ENCODE data around the gene TAC4. TPM values are rescaled to one million over a fixed set of nuclear protein-coding genes. Genes with fewer than 3 reads are reported as not detected.

The TAC4 gene
- total and polyA plus RNA-seq, 10 of the 15 experiments (the other 5 are each of a cell fraction or from before 2014, with no cell fraction given): not detected

DNA sequence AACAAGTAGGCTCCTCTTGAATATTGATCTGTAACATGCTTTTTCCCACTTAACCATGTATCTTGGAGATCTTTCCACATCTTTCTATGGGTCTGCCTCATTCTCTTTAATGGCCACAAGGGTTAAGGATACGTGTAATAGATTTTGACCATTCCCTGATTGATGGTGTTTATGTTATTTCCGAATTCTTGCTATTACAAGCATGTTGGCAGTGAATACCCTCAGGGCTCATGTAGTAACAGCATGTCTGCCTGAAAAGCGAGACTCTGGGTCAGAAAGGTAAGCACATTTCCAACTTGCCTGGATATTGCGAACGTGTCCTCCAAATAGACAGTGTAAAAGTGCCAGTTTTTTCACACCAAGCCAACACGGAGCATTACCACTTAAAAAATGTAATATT lies 5.0 kb downstream of the TAC4 start (continued):
- no peak for TF ChIP-seq TCF7 (IDR thresholded peaks at IDR 0.05; ENCODE audit: borderline replicate concordance)
- TF ChIP-seq FOXK2 (IDR thresholded peaks at IDR 0.05): no peak

GRCh38 chr17:49842371-49842770 lies 5.5 kb downstream of the TAC4 start:
- Histone ChIP-seq H3K79me2 (ENCODE audit: control insufficient read depth, insufficient read depth, low read length) (no peaks in the 10 kb centered on the region), H3K4me1 (ENCODE audit: control insufficient read depth, insufficient read depth, low read length) (no peaks in the 10 kb centered on the region), H2AFZ (ENCODE audit: control insufficient read depth, low read depth, low read length) (no peak overlapping the region), H3K27me3 (replicated peaks in 1 of 2; ENCODE audit: control insufficient read depth in 2 of 2, insufficient read depth in 2 of 2, low read length in 1 of 2) (no peaks in the 10 kb centered on the region), H3K36me3 (ENCODE audit: control insufficient read depth in 2 of 2, insufficient read depth in 2 of 2, low read length in 1 of 2) (no peaks in the 10 kb centered on the region; a peak in 1 of 4 replicates), H3K9ac (ENCODE audit: control insufficient read depth, insufficient read depth, low read length) (no peak overlapping the region), H3K4me3 (no peak overlapping the region), H3K9me3 (replicated peaks; ENCODE audit: control insufficient read depth, insufficient read depth, low read length) (no peaks in the 10 kb centered on the region), H4K20me1 (ENCODE audit: control insufficient read depth, insufficient read depth) (no peaks in the 10 kb centered on the region), H3K27ac (ENCODE audit: control insufficient read depth, insufficient read depth) (no peak overlapping the region), H3K4me2 (ENCODE audit: control insufficient read depth, insufficient read depth) (no peak overlapping the region)
- intact Hi-C loops (cut with micrococcal nuclease; ENCODE audit: unreplicated experiment) (no loop called here), in situ Hi-C loops (cut with MboI) (loop anchor here (10.0 kb wide), 1 partner anchor 278 kb away; no protein-coding TSS in a partner anchor)
- DNase-seq (ENCODE audit: low read depth, low spot score): no peak
- 83% methylated on average over 3 of the region's 3 CpGs for WGBS (ENCODE audit: insufficient coverage, insufficient replicate concordance, low lambda C conversion rate, missing lambda C conversion rate)
- TF ChIP-seq E4F1 (IDR thresholded peaks at IDR 0.05; ENCODE audit: borderline replicate concordance, partially characterized antibody) (no peak), POLR2AphosphoS5 (IDR thresholded peaks at IDR 0.05; ENCODE audit: low read length) (no peak), ETV6 (conservative IDR thresholded peaks at IDR 0.05 in 1 of 2, IDR thresholded peaks at IDR 0.05 in 1 of 2; ENCODE audit: borderline replicate concordance in 1 of 2, low read depth in 1 of 2) (no peak), ATF7 (IDR thresholded peaks at IDR 0.05; ENCODE audit: low read depth) (no peak), CHD2 (IDR thresholded peaks at IDR 0.05; ENCODE audit: borderline replicate concordance, low read depth, low read length) (no peak), CHD4 (IDR thresholded peaks at IDR 0.05) (no peak), RAD21 (IDR thresholded peaks at IDR 0.05; ENCODE audit: insufficient read depth, low read depth, low read length) (no peak), NFIC (IDR thresholded peaks at IDR 0.05; ENCODE audit: low read depth, low read length) (no peak), SMARCA5 (IDR thresholded peaks at IDR 0.05) (no peak), NFYA (IDR thresholded peaks at IDR 0.05; ENCODE audit: borderline replicate concordance, low read depth, low read length) (no peak), SREBF2 (IDR thresholded peaks at IDR 0.05; ENCODE audit: low read length) (no peak), EED (IDR thresholded peaks at IDR 0.05; ENCODE audit: low read depth) (no peak), CEBPB (IDR thresholded peaks at IDR 0.05; ENCODE audit: borderline replicate concordance in 1 of 2, low read depth in 2 of 2, low read length in 2 of 2) (no peak), MTA2 (IDR thresholded peaks at IDR 0.05; ENCODE audit: low read depth) (no peak)
- TF ChIP-seq, protein P1, sequence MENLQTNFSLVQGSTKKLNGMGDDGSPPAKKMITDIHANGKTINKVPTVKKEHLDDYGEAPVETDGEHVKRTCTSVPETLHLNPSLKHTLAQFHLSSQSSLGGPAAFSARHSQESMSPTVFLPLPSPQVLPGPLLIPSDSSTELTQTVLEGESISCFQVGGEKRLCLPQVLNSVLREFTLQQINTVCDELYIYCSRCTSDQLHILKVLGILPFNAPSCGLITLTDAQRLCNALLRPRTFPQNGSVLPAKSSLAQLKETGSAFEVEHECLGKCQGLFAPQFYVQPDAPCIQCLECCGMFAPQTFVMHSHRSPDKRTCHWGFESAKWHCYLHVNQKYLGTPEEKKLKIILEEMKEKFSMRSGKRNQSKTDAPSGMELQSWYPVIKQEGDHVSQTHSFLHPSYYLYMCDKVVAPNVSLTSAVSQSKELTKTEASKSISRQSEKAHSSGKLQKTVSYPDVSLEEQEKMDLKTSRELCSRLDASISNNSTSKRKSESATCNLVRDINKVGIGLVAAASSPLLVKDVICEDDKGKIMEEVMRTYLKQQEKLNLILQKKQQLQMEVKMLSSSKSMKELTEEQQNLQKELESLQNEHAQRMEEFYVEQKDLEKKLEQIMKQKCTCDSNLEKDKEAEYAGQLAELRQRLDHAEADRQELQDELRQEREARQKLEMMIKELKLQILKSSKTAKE (IDR thresholded peaks at IDR 0.05; ENCODE audit: low read depth, poor library complexity, severe bottlenecking): no peak
- RAD21 ChIA-PET (ENCODE audit: unreplicated experiment): no interaction called here
- POLR2A ChIA-PET: no interaction called here
- no peak for FAIRE-seq
- ATAC-seq: no peak
- SMC1A ChIA-PET (ENCODE audit: uncharacterized antibody, unreplicated experiment): no interaction called here
- CTCF ChIA-PET: no interaction called here
- BruUV-seq (replicated peaks): no TSS peak
